Muscle of back (tissue), 11 donors: ENCODE results near the gene PRICKLE3. TPM values are rescaled to one million over a fixed set of nuclear protein-coding genes. Genes with fewer than 3 reads are reported as not detected.
A peak's percentile ranks its signal among the peaks of the same experiment; 100 is the strongest.
"Not testable (repeated sequence)": the region's sequence is repeated elsewhere in the genome, so short reads cannot be mapped to it uniquely, and the experiment has no call there.

Experiments
- DNase-seq, 3 donors: peaks; one replicate each; pipeline versions ENCODE4 v3.0.0 to v3.0.0-alpha.2; 2013
- polyA plus RNA-seq, 10 donors: library from polyadenylated mRNA; unstranded; fragments of 120-200 nt; gene quantifications; one replicate each; pipeline ENCODE4 v1.2.1, GENCODE V29; 2013; ENCODE audit not compliant: insufficient read length in 10 of 10

The PRICKLE3 gene
- polyA plus RNA-seq, 10 donors, result 2.6 to 5.0 (median 4.0) TPM

DNA sequence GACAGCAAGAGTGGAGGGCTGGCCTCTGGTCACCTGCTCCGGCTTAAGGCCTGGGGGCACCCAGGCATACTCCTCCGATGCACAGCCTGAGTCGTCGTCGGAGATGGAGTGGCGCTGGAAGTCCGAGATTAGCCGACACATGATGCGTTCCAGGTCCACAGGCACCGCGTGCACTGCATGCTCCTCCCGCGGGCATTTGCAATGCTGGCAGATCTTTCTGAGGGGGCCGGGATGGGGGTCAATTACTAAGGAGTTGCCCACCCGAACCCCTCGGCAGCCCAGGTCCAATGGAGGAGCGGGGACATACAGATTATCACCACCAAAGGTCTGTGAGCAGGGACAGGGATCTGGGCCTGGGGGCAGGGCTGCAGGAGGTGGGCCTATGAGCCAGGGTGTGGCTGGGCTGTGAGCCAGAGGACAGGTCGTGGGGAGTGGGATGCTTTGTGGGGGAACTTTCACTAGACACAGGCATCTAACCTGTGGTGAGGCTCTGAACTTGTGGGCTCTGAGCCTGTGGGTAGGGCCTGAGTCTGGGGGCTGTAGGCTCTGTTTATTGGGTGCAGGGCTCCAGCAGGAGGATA lies 2.4 kb downstream of the PRICKLE3 start:
- no peak for DNase-seq

DNA sequence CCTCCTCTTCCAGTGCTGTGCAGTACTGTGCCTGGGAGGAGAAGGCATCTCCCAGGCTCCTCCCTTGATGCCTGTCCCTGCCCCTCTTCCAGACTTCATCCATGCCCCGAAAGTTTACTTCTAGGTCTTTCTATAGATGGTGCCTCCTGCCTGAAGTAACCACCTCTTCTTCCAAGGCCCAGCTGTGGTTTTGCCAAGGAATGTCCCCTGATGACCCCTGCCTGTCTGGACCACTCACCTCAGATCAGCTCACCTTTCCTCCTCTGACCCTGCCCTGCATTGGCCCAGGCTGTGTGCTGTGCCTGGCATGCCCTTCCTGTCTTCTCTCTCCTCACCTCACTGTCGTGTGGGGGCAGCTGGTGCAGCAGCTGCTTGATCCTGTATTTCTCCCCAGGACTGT lies 6.8 kb downstream of the PRICKLE3 start:
- no peak for DNase-seq

DNA sequence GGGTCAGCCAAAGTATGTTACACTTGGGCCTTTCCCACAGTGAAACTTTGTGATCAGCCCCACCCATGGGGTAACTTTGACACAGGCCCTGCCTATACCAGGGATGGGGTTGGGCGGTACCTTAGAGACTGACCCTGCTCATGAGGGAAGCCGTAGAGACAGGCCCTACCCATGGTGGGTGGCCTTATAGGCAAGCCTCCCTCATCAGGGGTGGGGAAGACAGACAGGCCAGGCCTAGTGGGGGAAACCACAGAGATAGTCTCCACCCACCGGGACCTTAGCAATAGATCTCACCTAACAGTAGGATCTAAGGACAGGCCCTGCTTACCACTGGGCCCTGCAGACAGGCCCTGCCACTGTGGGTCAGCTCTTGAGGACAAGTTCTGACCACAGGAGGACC lies 7.6 kb downstream of the PRICKLE3 start:
- no peak for DNase-seq

DNA sequence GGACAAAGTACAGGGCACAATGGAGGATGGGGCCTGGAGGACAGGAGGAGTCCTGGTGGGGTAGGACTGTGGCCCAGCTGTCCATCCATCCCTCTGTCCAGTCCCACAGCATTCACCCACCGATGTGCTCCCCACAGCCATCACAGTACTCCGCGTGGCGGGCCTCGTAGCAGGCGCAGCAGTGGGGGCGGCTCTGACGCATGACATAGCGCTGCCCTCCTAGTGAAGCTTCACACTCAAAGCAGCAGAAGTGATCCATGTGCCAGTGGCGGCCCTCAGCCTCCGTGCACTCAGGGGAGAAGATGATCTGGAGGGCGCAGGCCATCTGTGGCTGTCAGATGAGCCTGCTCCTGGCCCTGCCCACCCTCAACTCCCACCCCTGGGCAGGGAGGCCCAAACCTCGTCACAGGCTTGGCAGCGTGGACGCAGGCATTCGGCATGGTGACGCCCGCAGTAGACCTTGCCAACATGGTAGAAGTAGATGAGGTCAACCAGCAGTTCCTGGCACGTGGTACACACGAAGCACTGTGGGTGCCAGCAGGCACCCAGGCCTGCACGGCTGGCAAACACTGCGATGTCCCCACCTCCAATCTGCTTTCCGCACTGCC lies 8.2 kb downstream of the PRICKLE3 start:
- no peak for DNase-seq

DNA sequence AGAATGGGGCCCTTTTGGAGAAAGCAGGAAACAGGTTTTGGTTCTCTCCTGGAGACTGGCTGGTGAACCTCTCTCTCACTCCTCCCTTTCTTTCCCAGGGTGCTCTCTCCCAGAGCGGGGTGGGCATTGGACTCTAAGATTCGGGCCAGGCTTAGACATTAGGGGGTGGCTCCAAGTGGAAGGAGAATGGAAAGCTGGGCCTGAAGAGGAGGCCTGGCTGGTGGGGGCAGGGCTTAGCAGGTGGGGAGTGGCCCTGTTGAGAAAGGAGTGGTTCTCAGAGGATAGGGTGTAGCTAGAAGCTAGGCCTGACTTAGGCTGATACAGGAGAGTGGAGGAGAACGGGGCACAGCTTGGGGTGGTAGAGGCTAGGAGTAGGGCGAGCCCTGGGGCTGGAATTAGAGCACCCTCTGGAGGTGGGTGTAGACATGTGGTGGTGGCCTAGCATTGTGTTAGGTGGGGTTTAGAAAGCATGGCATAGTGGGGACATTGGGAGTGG lies 8.8 kb downstream of the PRICKLE3 start:
- no peak for DNase-seq

DNA sequence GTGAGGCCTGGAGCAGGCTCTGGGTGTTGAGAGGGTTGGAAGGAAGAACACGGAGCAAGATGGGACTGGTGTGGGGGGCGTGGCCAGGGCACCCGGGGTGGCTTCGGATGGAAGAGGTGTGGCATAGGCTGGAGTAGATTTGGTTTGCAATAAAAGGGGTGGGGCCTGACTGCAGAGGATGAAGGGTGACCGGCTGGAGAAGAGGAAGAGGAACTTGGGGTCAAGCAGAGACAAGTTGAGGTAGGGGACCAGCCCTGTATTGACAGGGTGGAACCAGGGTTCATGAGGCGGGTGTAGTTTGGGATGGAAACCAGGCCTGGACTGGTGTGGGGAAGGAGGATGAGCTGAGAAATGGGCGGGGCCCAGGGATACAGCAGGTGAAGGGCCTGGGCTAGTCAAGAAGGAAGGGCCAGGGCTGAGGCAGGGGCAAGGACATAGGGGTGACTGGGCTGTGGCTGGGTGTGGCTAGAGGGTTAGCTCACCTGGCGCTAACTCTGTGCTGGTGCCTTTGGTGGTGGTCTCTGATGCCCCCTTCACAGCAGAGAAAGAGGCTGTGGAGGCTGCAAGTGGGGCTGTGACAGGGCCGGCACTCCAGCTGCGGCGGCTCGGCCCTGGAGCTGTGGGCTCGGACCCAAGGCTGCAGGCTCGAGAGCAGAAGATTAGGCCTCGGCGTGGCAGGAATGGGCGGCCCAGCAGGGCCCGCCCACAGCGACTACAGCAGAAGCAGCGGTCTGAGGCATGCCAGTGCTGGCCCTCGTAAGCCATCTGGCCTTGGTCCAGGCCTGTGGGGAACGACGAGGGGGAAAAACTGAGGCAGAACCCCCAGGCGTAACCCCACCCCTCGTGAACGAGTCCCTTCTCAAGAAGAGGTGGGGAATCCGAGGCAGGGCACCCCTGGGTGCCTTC lies 9.5 kb downstream of the PRICKLE3 start:
- DNase-seq, result no peak

DNA sequence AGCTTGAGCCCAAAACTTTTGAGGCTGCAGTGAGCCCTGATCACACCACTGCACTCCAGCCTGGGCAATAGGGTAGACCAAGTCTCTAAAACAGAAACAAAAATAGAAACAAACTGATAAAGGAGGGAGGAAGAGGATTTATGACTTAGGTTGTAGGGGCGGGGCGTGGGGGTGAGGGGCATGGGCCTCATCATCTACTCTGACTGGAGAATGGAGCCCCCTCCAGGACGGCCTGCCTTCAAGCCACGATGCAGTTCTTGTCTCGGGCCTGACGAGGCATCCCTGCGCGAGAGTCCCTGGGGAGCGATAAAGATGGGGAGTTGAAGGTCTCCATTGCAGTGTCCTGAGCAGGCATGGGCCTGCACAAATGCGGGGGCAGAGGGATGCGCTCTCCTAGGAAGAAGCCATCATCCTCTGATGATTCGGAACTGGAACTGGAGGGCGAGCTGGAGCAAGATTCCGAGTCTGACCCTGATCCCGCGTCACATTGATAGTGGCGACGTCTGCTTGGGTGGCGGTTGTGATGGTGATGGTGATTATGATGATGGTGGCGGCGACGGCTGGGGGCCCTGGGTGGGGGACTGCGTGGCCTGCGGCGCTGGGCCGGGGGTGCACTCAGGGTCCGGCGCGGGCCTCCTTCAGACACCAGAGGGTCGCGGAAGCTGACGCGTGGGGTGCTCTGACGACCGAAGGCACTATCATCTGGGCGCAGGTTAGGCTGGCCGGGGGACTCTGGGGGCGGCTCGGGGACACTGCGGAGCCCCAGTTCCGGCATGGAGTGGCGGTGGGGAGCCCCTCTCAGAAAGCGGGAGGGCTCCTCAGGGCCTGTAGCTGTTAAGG lies 10.5 kb downstream of the PRICKLE3 start:
- no peak for DNase-seq

DNA sequence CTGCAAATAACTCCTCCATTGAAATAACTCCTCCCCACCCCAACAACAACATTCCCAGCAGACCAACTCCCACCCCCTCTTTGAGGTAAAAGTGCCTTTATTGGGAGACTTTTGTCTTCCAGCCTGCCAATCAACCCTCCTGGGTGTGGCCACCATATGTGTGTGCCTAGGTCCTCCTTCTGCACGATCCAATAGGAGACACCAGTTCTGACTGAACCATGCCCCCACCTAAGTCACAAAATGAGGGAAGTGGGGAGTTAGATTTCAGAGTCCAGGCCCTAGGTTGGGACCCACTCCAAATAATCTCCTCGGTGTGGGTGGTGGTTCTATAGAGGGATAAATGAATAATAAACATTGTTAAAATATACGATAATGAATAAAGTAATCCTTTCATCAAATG lies 11.4 kb downstream of the PRICKLE3 start:
- DNase-seq, result no peak

DNA sequence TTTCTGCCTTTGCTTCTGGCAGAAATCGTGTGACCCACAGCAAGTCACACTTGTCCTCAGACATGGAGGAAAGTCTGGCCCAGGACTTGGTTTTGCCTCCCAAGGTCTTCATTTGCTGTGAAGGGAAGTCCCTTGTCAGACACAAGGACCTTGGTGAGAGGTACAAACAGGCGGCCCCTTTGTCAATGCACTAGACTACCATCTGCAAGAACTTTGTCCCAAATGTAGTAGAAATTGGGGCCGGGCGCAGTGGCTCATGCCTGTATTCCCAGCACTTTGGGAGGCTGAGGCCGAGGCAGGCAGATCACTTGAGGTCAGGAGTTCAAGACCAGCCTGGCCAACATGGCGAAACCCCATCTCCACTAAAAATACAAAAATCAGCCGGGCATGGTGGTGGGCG lies 12.6 kb downstream of the PRICKLE3 start:
- not testable (repeated sequence) for DNase-seq

DNA sequence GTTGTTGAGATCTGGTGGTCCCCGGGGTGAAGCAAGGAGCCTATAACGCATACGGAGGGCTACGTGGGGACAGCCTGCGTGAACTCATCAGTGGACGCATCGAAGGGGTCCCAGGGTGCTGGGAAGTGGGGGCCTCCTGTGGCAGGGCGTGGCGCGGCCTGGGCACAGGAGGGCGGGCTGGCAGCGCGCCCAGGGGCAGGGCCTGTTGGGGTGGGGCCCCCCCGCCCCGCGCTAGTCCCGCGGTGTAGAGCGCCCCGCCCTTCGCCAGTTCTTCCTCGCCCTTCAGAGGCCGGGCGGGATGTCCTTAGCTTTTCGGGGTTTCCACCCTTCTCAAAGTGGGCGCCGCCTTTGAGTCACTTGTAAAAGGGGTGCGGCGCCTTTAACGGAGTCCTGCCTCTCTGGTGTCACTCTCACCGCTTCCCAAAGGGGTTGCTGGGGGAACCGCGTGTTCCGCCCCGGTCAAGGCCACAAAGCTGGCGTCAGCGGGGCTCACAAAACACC lies 13.8 kb downstream of the PRICKLE3 start:
- peak in 1 of 3 donors; percentile 62 for DNase-seq

DNA sequence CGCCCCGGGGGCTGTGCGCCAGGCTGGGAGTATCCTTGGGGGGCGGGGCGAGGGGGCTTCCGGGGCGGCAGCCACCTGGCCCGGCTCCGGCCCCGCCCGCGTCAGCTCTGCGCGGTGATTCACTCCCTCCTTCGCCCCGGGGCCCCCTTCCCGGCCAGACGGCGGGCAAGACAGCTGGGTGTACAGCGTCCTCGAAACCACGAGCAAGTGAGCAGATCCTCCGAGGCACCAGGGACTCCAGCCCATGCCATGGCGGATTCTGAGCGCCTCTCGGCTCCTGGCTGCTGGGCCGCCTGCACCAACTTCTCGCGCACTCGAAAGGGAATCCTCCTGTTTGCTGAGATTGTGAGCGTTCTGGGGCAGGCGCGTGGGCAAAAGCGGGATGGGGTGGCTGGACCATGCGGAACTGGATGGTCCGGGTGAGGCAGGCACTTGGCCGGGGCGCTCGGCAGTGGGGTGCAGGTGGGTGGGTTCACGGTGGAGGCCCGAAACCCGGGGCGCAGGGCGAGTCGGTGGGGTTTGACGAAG lies 14.4 kb downstream of the PRICKLE3 start, which contains the start of gene PLP2:
Gene PLP2, plus strand, starts transcription at position 147 of the 528 bp plus-strand sequence. Its CDS starts 103 bp downstream, at position 250.
- peak in 1 of 3 donors; percentile 55 for DNase-seq

DNA sequence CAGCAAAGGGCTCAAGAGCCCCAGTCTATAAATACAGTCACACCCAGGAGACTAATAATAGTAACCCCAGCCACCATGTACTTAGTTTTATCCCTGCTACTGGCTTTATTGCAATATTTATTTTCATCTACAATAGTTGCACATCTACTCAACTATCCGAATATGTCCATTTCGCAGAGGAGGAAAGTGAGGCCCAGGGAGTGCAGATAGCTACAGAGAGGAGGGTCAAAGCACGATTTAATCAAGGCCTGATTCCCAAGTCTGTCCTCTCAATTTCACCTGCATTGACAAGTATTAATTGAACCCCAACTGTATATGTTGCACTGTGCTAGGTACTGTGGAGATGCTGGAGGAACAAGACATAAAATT lies 18.4 kb downstream of the PRICKLE3 start:
- no peak for DNase-seq

DNA sequence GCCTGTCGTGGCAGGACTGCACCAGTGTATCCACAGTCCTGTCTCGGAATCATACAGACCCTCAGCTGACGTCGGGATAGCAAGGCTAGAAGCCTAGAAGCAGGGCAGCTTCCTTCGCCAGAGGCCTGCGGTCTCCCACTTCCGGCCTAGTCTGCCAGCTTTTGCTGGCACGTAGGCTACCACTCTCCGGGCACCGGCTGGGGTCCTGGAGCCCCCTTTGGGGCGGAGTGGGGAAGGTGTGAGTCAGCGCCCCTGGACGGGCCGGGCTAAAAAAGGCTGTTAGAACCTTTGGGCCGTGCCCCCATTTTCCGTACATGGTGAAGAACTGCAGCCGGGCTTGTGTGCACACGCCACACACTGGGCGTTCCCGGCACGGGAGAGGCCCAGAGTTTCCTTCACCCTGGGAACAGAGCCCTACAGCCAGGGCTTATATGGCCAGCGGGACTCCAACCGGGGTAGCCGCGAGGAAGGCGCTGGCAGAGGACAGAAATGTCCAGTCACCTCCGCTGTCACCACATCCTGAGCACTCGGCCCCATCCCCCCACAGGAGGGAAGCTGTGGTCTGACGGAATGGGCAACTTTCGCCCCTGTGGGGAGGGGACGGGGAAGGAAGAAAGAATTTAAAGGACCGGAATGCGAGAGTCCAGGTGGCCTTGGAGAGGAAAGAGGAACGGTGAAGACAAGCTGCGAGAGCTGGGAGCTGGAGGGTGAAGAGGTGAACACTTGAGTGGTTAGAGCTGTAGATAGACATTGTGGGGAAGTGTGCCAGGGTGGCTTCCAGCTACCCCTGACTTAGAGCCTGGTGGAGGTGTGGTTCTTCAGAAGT lies 19.0 kb downstream of the PRICKLE3 start:
- DNase-seq, result peak; percentile 51 to 71 (median 61)

DNA sequence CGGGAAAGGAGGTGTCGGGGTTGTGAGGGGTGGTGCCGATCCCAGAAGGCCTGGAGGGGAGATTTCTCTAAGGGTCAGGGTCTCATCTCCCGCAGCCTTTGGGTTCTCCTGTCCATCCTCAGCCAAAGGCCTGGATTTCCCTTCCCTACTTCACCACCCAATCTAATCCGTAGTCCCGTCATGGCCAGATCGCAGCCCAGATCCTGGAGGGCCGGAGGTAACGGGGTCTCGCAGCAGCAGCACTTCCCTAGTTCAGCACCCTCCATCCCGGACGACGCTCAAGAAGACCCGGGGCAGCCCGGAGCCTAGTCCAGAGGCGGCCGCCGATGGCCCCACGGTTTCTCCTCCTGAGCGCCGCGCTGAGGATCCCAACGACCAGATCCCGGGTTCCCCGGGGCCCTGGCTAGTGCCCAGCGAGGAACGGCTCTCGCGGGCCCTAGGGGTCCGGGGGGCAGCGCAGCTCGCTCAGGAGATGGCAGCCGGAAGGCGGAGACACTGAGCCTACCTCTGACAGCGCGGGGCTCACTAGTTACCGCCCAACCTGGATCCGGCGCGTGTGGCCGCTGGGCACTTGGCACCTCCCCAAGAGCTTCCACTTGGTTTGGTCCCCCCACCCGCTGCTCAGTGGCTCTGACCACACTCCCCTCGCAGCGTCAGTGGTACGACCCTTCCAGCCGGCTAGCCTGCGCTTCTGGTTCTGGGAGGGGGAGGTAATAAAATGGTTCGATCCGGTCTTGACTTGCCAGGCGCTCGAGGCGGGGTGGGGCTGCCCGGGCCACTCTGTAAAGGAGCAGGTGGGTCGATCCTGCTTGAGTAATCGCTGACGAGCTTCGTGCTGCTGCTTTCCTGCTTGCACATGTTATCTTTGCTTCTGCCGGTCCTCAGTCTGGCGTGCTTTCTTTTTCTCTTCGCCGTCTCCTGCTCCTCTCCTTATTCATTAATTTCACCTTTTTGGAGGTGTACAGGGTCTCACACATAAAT lies 20.0 kb downstream of the PRICKLE3 start:
- DNase-seq, result peak; percentile 64 to 79 (median 70)

DNA sequence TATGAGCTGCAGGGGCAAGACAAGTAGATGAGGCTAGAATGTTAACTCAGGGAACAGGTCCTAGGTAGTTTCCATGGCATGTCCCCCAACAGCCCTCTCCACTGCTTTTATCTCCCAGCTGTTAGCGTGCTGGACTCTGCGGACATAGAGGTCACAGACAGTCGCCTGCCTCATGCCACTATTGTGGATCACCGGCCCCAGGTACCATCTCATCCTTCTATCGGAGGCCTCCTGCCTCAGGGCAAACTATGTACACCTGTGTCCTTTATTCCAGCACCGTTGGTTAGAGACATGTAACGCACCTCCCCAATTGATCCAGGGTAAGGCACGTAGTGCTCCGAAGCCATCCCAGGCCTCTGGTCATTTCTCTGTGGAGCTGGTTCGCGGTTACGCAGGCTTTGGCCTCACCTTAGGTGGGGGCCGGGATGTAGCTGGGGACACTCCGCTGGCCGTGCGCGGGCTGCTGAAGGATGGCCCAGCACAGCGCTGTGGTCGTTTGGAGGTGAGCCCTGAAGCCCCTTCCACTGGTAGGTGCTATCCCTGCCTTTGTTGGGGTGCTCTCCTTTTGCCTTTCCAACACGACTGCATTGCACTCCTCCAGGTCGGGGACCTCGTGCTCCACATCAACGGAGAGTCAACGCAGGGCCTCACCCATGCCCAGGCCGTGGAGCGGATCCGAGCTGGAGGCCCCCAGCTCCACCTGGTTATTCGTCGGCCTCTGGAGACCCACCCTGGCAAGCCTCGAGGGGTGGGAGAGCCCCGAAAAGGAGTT lies 21.4 kb downstream of the PRICKLE3 start:
- no peak for DNase-seq

DNA sequence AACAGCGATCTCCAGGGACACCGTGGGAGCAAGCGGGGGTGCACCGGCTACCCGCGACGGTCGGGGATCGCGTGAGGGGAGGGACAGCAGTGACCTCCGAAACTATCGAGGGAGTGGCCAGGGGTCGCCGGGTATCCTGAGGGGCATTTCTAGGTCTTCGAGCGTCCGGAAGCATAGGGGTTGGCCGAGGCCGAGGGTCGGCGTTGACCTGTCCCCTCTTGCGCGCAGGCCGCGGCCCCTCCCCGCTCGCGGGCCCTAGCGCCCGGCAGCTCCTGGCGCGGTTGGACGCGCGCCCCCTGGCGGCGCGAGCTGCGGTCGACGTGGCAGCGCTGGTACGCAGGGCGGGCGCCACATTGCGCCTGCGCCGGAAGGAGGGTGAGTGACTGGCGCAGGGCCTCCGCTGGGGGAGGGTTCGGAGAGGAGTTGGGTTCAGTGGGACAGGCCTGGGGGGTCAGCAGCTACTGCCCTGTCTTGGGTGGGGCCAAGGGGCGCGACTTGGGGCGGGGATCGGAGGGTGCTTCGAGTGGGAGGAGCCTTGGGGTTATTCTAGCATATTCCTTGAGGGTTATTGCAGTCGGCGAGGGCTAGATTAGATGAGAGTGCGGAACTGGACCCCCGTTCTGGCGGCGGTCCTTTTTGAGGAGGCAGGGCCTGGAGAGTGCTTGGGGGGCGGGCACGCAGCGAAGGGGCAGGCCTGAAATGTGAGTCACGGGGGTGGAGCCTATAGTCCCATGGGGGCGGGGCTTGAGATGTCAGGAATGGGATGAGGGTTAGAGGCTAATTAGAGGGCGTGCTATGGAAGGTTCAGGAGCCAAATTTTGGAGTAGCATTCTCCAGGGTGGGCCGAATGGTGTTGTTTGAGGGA lies 22.4 kb downstream of the PRICKLE3 start:
- DNase-seq, result peak; percentile 74 to 93 (median 92)

DNA sequence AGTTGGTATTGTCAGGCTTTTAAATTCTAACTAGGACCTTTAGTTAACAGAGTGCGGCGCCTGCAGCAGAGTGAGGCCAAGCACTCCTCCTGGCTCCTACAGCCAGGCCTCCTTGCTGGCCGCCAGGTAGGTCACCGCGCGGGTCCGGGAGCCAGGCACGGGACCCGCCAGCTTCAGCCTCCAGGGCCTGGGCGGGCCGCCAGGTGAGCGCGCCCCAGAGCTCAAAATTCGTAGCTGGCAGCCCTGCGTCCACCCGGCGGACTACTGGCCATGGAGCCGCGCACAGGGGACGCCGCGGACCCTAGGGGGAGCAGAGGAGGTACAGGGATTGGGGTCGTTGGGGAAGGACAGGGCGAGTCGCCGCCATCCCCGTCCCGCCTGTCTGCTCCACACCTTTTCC lies 23.6 kb downstream of the PRICKLE3 start, which contains the start of gene MAGIX:
Gene MAGIX, plus strand, starts transcription at position 139 of the 400 bp plus-strand sequence. Its CDS starts 132 bp downstream, at position 271.
- no peak for DNase-seq
